ENCODE measurements around the gene PDE4D.

DNA sequence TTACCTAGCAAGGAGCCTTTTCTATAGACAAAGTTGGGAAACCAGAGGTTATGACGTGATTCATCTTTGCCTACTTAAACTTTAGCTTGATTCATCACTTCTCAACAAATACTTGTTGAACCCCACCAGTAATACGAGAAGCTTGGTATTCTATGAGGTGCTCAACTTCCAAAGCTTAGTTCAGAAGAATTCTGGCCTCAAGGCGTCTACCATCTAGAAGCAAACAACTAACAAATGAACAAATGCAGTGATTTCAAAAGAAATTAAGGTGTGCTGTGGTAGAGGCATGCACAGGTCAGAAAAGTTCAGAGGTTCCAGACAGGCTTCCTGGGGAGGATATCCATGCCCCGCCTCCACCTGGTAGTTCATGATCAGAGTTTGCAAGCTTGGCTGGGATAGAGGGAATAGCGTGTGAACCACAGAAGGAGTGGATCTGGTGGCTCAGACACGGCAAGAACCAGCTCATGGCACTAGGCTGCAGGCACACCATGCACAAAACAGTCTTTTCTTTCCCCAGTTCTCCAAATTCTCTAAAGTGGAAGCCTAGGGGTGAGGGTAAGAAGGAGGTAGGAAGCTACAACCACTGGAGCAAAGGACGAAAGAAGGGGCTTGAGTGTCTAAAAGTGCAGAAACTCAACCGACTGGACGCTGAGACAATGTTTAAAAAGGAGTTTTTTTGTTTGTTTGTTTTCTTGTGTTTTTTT, 837.6 kb downstream of the PDE4D start:
- TF ChIP-seq, protein P1, sequence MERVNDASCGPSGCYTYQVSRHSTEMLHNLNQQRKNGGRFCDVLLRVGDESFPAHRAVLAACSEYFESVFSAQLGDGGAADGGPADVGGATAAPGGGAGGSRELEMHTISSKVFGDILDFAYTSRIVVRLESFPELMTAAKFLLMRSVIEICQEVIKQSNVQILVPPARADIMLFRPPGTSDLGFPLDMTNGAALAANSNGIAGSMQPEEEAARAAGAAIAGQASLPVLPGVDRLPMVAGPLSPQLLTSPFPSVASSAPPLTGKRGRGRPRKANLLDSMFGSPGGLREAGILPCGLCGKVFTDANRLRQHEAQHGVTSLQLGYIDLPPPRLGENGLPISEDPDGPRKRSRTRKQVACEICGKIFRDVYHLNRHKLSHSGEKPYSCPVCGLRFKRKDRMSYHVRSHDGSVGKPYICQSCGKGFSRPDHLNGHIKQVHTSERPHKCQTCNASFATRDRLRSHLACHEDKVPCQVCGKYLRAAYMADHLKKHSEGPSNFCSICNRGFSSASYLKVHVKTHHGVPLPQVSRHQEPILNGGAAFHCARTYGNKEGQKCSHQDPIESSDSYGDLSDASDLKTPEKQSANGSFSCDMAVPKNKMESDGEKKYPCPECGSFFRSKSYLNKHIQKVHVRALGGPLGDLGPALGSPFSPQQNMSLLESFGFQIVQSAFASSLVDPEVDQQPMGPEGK (CRISPR knock-in tag; IDR thresholded peaks at IDR 0.05; ENCODE audit: borderline replicate concordance) = no peak
- TF ChIP-seq ESRRG (CRISPR knock-in tag; IDR thresholded peaks at IDR 0.05) = no peak
- TF ChIP-seq ZFP30 (CRISPR knock-in tag; IDR thresholded peaks at IDR 0.05) = no peak
- TF ChIP-seq, protein P2, sequence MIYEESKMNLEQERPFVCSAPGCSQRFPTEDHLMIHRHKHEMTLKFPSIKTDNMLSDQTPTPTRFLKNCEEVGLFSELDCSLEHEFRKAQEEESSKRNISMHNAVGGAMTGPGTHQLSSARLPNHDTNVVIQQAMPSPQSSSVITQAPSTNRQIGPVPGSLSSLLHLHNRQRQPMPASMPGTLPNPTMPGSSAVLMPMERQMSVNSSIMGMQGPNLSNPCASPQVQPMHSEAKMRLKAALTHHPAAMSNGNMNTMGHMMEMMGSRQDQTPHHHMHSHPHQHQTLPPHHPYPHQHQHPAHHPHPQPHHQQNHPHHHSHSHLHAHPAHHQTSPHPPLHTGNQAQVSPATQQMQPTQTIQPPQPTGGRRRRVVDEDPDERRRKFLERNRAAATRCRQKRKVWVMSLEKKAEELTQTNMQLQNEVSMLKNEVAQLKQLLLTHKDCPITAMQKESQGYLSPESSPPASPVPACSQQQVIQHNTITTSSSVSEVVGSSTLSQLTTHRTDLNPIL (CRISPR knock-in tag; IDR thresholded peaks at IDR 0.05; ENCODE audit: low read depth) = no peak

All from SK-N-SH treated with all-trans-retinoic acid at 6 μM for 48 hours (cell line).